ENCODE data around the gene BTF3.
"Not testable (repeated sequence)": the region's sequence is repeated elsewhere in the genome, so short reads cannot be mapped to it uniquely, and the experiment has no call there.

Gene BTF3

GRCh38 chr5:73482383-73483136 is 15.7 kb upstream of the BTF3 start:
- Histone ChIP-seq H3K4me3 (ENCODE audit: low read depth in 1 of 2, low read length in 1 of 2) (no peak overlapping the region), H3K27me3 (peaks cover 74% of the 10 kb centered on the region), H3K9me3 (no peaks in the 10 kb centered on the region), H3K36me3 (no peaks in the 10 kb centered on the region), H3K27ac (no peak overlapping the region), H3K4me1 (ENCODE audit: control insufficient read depth in 1 of 2, insufficient read depth in 1 of 2, low read depth in 1 of 2, low read length in 1 of 2) (no peaks in the 10 kb centered on the region)
- TF ChIP-seq CTCF (IDR thresholded peaks at IDR 0.05): no peak

- TF ChIP-seq CTCF (IDR thresholded peaks at IDR 0.05): no peak
- H3K4me1 ChIP-seq (ENCODE audit: control insufficient read depth in 1 of 2, insufficient read depth in 1 of 2, low read depth in 1 of 2, low read length in 1 of 2): no peaks in the 10 kb centered on the region
- H3K36me3 ChIP-seq: no peaks in the 10 kb centered on the region
- peaks cover 73% of the 10 kb centered on the region for H3K27me3 ChIP-seq
- H3K27ac ChIP-seq: no peak overlapping the region
- no peaks in the 10 kb centered on the region for H3K9me3 ChIP-seq
- no peak overlapping the region for H3K4me3 ChIP-seq (ENCODE audit: low read depth in 1 of 2, low read length in 1 of 2)
Observed at GRCh38 chr5:73483676-73484075, 14.6 kb upstream of the BTF3 start.

GRCh38 chr5:73484511-73484910 is 13.7 kb upstream of the BTF3 start:
- H3K9me3 ChIP-seq: no peaks in the 10 kb centered on the region
- TF ChIP-seq CTCF (IDR thresholded peaks at IDR 0.05): no peak
- no peak overlapping the region for H3K4me3 ChIP-seq (ENCODE audit: low read depth in 1 of 2, low read length in 1 of 2)
- no peaks in the 10 kb centered on the region for H3K4me1 ChIP-seq (ENCODE audit: control insufficient read depth in 1 of 2, insufficient read depth in 1 of 2, low read depth in 1 of 2, low read length in 1 of 2)
- no peaks in the 10 kb centered on the region for H3K36me3 ChIP-seq
- H3K27ac ChIP-seq: no peak overlapping the region
- H3K27me3 ChIP-seq: peaks cover 72% of the 10 kb centered on the region

GRCh38 chr5:73485715-73486114 is 12.5 kb upstream of the BTF3 start:
- Histone ChIP-seq H3K4me1 (ENCODE audit: control insufficient read depth in 1 of 2, insufficient read depth in 1 of 2, low read depth in 1 of 2, low read length in 1 of 2) (no peaks in the 10 kb centered on the region), H3K36me3 (no peaks in the 10 kb centered on the region), H3K4me3 (ENCODE audit: low read depth in 1 of 2, low read length in 1 of 2) (no peak overlapping the region), H3K27ac (no peak overlapping the region), H3K27me3 (peaks cover 66% of the 10 kb centered on the region), H3K9me3 (no peaks in the 10 kb centered on the region)
- TF ChIP-seq CTCF (IDR thresholded peaks at IDR 0.05): no peak

GRCh38 chr5:73486119-73486899 is 11.9 kb upstream of the BTF3 start:
- no peaks in the 10 kb centered on the region for H3K9me3 ChIP-seq
- H3K27me3 ChIP-seq: peaks cover 60% of the 10 kb centered on the region
- H3K4me3 ChIP-seq (ENCODE audit: low read depth in 1 of 2, low read length in 1 of 2): no peak overlapping the region
- TF ChIP-seq CTCF (IDR thresholded peaks at IDR 0.05): no peak
- no peaks in the 10 kb centered on the region for H3K36me3 ChIP-seq
- H3K4me1 ChIP-seq (ENCODE audit: control insufficient read depth in 1 of 2, insufficient read depth in 1 of 2, low read depth in 1 of 2, low read length in 1 of 2): no peaks in the 10 kb centered on the region
- H3K27ac ChIP-seq: no peak overlapping the region

- not testable (repeated sequence) for H3K27ac ChIP-seq; H3K9me3 ChIP-seq; H3K36me3 ChIP-seq; H3K4me3 ChIP-seq (ENCODE audit: low read depth in 1 of 2, low read length in 1 of 2); H3K4me1 ChIP-seq (ENCODE audit: control insufficient read depth in 1 of 2, insufficient read depth in 1 of 2, low read depth in 1 of 2, low read length in 1 of 2)
- H3K27me3 ChIP-seq: peaks cover 57% of the 10 kb centered on the region
Observed at GRCh38 chr5:73487257-73487656, 11.0 kb upstream of the BTF3 start.
